ENCODE measurements around the gene ZNF85. TPM values are rescaled to one million over a fixed set of nuclear protein-coding genes. Genes with fewer than 3 reads are reported as not detected.
A peak's percentile ranks its signal among the peaks of the same experiment; 100 is the strongest.
"Not testable (repeated sequence)": the region's sequence is repeated elsewhere in the genome, so short reads cannot be mapped to it uniquely, and the experiment has no call there.

The ZNF85 gene
- total RNA-seq, result 10 to 100 TPM; 23.2 to 29.3 TPM

DNA sequence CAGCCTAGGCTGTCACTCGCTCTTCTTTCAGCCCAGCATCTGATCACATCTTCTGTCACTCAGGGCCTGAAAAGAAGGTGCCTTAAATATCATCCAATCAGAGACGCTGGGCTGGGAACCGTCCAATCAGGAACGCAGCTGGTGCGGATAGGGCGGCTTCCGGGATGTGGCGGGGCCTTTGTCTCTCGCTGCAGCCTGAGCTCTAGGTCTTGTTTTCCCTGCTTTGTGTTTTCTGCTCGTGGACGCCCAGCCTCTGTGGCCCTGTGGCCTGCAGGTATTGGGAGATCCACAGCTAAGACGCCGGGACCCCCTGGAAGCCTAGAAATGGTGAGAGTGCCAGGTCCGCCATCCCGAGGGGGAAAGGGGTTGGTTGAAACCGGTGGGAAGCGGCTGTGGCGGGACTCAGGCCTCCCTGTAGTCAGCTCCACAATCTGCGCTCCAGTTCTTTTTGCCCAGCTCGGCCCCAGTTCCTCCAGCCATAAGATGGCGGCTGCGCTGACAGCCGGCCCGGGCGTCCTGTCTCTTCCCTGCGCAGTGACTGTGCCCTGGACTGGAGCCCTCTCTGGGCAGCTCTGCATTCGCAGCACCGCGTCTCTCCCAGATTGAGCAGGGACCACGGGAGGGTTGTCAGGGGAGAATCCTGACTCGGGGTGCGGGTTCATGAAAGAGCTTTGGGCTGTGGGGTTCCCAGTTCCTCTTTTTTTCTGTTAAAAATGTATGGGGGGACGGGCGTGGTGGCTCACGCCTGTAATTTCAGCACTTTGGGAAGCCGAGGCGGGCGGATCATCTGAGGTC is at the start of gene ZNF85:
Gene ZNF85, plus strand, starts transcription at position 175 of the 795 bp plus-strand sequence. Its CDS starts 150 bp downstream, at position 325.
- POLR2A ChIA-PET, result interaction anchor here (0.6 to 2.2 kb wide), 8 partner anchors 59 to 406 kb away, joined by 3 to 11 read pairs (median 6); partner anchors contain the start of genes ZNF430, ZNF431, ZNF66 and ZNF708
- intact Hi-C loops (cut with DNase I, micrococcal nuclease), result loop anchor here (1.0 to 10.0 kb wide), 12 partner anchors 76 to 582 kb away; partner anchors contain the start of genes ZNF430 (in 2 of the 2), ZNF429 (in 1 of the 2), ZNF431 (in 1 of the 2) and ZNF626 (in 1 of the 2)
- Mint-ChIP-seq H3K27ac (peak within 1 kb of the TSS; percentile 96), H3K4me1 (peaks cover 25% of the 10 kb centered on the region), H3K36me3 (ENCODE audit: low read depth) (peaks cover 24% of the 10 kb centered on the region), H3K9me3 (ENCODE audit: low read depth) (no peaks in the 10 kb centered on the region), H3K27me3 (no peaks in the 10 kb centered on the region), H3K4me3 (peak within 1 kb of the TSS; percentile 91)
- ATAC-seq (peak; percentile 99), DNase-seq (peak; percentile 95)
- CTCF ChIA-PET, result interaction anchor here (0.8 to 1.7 kb wide), 3 partner anchors 23 to 147 kb away, joined by 3 to 4 read pairs (median 4); partner anchors contain the start of genes ZNF430 and ZNF66

DNA sequence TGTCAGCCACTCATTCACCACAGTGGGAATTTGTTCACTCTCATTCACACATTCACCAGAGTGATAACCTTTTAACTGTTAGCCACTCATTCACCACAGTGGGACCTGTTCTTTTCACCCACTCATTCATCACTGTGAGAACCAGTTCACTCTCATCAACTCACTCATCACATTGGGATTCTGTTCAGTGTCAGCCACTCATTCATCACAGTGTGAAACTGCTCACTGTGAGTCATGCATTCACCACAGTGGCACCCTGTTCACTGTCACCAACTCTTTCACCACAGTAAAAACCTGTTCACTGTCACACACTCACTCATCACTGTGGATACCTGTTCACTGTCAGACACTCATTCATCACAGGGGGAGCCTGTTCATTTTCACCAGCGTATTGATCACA is 43.5 kb upstream of the ZNF85 start:
- POLR2A ChIA-PET, result no interaction called here
- H3K27me3 Mint-ChIP-seq, result peaks cover 7% of the 10 kb centered on the region
- H3K9me3 Mint-ChIP-seq (ENCODE audit: low read depth), result peaks cover 96% of the 10 kb centered on the region
- CTCF ChIA-PET, result no interaction called here
- H3K4me3 Mint-ChIP-seq, result no peak overlapping the region
- no peak for DNase-seq
- intact Hi-C loops (cut with DNase I, micrococcal nuclease), result no loop called here
- peaks cover 30% of the 10 kb centered on the region for H3K36me3 Mint-ChIP-seq (ENCODE audit: low read depth)
- peak; percentile 65 for ATAC-seq
- no peaks in the 10 kb centered on the region for H3K4me1 Mint-ChIP-seq
- no peak overlapping the region for H3K27ac Mint-ChIP-seq

DNA sequence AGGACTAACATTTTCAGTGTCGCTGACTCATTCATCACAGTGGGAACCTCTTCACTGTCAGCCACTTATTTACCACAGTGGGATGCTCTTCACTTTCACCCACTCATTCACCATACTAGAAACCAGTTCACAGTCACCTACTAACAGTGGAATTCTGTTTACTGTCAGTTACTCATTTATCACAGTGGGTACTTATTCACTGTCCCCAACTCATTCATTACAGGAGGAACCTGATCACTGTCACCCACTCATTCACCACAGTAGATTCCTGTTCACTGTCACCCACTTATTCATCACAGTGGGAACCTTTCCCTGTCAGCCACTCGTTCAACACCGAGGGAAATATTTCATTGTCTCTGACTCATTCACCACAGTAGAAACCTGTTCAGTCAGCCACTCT is 10.1 kb upstream of the ZNF85 start:
- DNase-seq (no peak), ATAC-seq (peak; percentile 39)
- H3K4me1 Mint-ChIP-seq, result no peaks in the 10 kb centered on the region
- intact Hi-C loops (cut with DNase I, micrococcal nuclease), result no loop called here
- peaks cover 79% of the 10 kb centered on the region for H3K9me3 Mint-ChIP-seq (ENCODE audit: low read depth)
- no peak overlapping the region for H3K4me3 Mint-ChIP-seq
- H3K36me3 Mint-ChIP-seq (ENCODE audit: low read depth), result peaks cover 50% of the 10 kb centered on the region
- POLR2A ChIA-PET, result no interaction called here
- CTCF ChIA-PET, result no interaction called here
- peaks cover 40% of the 10 kb centered on the region for H3K27me3 Mint-ChIP-seq
- no peak overlapping the region for H3K27ac Mint-ChIP-seq

DNA sequence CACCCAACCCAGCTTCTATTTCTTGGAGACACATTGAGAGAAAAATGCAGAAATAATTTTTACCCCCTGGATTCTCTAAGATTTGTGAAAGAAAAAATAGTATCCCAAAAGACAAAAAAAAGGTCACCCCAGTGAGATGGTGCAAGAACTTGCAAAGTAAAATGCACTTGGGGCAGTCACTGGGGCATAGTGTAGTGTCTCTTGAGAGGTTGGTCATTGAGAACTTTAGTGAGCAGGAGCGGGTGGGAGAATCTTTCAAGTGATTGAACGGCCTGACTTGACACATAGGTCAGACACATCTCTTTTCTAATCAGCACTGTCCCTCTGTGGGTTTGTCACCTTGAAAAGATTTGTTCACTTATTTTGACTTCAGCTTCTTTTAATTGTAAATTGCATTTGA is 2.4 kb downstream of the ZNF85 start:
- Mint-ChIP-seq H3K27ac (no peak overlapping the region), H3K4me1 (peaks cover 25% of the 10 kb centered on the region), H3K9me3 (ENCODE audit: low read depth) (no peaks in the 10 kb centered on the region), H3K4me3 (no peak overlapping the region), H3K27me3 (no peaks in the 10 kb centered on the region), H3K36me3 (ENCODE audit: low read depth) (peaks cover 28% of the 10 kb centered on the region)
- DNase-seq (no peak), ATAC-seq (no peak)
- CTCF ChIA-PET, result no interaction called here
- intact Hi-C loops (cut with DNase I, micrococcal nuclease), result loop anchor here in 1 of 2 experiments (10.0 kb wide), 1 partner anchor 579 kb away; the partner anchor contains the start of gene ZNF429
- POLR2A ChIA-PET, result no interaction called here

DNA sequence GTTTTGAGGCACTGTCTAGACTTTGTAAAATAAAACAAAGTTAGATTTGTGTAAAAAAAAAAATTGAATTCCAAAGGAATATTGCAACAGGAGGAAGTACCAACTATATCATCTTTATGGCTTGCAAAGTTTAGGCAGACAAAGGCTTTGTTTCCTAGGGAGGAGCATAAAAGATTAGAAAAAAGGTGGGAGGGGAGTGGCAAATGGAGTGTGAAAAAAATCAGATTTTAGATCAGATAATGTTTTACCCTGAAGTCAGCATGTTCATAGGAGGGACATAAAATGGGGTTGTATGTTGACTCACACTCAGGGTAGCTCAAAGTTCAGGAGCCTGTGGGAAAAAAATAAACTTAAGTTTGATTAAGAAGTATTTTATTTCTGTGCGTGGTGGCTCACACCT is 3.7 kb downstream of the ZNF85 start:
- ChIA-PET POLR2A (no interaction called here), CTCF (no interaction called here)
- ATAC-seq, result no peak
- H3K27me3 Mint-ChIP-seq, result no peaks in the 10 kb centered on the region
- H3K36me3 Mint-ChIP-seq (ENCODE audit: low read depth), result peaks cover 38% of the 10 kb centered on the region
- no peak overlapping the region for H3K4me3 Mint-ChIP-seq
- intact Hi-C loops (cut with DNase I, micrococcal nuclease), result loop anchor here in 1 of 2 experiments (10.0 kb wide), 1 partner anchor 578 kb away; the partner anchor contains the start of gene ZNF429
- peaks cover 25% of the 10 kb centered on the region for H3K4me1 Mint-ChIP-seq
- DNase-seq, result no peak
- no peak overlapping the region for H3K27ac Mint-ChIP-seq
- H3K9me3 Mint-ChIP-seq (ENCODE audit: low read depth), result no peaks in the 10 kb centered on the region

DNA sequence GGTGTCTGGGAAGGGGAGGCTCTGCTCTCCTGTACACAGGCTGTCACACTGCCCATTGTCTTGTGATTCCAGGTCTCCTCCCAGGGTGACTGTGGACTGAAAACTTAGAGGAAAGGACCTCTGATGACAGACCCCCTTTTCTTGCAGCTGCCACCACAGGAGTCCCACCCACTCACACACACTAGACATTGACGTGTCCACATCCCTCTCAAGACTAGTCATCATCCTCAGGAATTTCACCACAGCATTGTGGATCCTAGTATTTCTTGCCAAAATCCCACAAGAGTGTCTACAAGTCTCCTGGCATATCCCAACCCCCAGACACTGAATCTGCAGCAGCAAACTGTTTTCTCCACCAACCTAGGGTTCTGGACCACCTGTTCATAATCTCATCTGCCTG is 5.3 kb downstream of the ZNF85 start:
- CTCF ChIA-PET, result no interaction called here
- no peak overlapping the region for H3K27ac Mint-ChIP-seq
- no peak for ATAC-seq
- H3K27me3 Mint-ChIP-seq, result no peaks in the 10 kb centered on the region
- POLR2A ChIA-PET, result no interaction called here
- H3K4me1 Mint-ChIP-seq, result peaks cover 21% of the 10 kb centered on the region
- H3K36me3 Mint-ChIP-seq (ENCODE audit: low read depth), result peaks cover 41% of the 10 kb centered on the region
- no peak overlapping the region for H3K4me3 Mint-ChIP-seq
- H3K9me3 Mint-ChIP-seq (ENCODE audit: low read depth), result no peaks in the 10 kb centered on the region
- intact Hi-C loops (cut with DNase I, micrococcal nuclease), result loop anchor here in 1 of 2 experiments (10.0 kb wide), 1 partner anchor 576 kb away; the partner anchor contains the start of gene ZNF429
- no peak for DNase-seq

DNA sequence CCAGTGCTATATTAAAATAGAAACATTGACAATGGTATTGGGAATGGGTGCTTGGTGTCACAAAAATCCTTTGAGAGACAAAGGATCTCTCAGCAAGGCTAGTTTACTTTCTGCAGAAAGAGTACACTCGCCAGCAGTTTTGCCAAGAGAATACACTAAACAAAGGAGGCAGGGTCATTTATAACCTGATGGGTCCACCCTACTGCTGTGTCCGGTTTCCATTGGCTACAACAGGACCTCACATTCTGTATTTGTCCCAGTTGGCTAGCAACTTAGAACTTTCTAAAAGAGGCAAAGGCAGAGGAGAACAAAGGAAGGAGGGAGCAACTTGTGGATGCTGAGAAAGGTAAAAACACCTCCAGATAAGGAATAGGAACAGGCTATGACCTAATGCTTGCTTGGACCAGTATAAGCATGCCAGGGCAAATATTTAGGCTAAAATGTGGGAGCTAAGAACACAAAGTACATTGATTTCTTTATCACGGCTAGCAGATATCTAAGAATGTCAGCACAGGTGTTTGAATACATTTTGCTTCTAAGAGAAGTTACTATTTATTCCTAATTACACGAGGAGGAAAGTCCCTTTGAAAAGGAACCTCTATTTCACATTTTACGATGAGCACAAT is 13.4 kb downstream of the ZNF85 start:
- H3K4me3 Mint-ChIP-seq; CTCF ChIA-PET; H3K27ac Mint-ChIP-seq; POLR2A ChIA-PET; ATAC-seq; DNase-seq; H3K9me3 Mint-ChIP-seq (ENCODE audit: low read depth); H3K4me1 Mint-ChIP-seq; H3K27me3 Mint-ChIP-seq; intact Hi-C loops (cut with DNase I, micrococcal nuclease): not testable (repeated sequence)
- H3K36me3 Mint-ChIP-seq (ENCODE audit: low read depth), result peaks cover 65% of the 10 kb centered on the region

DNA sequence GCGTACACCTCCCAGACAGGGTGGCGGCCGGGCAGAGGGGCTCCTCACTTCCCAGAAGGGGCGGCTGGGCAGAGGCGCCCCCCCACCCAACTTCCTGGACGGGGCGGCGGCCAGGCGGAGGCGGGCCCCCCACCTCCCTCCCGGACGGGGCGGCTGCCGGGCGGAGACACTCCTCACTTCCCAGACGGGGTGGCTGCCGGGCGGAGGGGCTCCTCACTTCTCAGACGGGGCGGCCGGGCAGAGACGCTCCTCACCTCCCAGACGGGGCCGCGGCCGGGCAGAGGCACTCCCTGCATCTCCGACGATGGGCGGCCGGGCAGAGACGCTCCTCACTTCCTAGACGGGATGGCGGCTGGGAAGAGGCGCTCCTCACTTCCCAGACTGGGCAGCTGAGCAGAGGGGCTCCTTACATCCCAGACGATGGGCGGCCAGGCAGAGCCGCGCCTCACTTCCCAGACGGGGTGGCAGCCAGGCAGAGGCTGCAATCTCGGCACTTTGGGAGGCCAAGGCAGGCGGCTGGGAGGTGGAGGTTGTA is 29.6 kb downstream of the ZNF85 start:
- intact Hi-C loops (cut with DNase I, micrococcal nuclease); H3K27me3 Mint-ChIP-seq; CTCF ChIA-PET; H3K27ac Mint-ChIP-seq; POLR2A ChIA-PET; H3K4me1 Mint-ChIP-seq; ATAC-seq; H3K4me3 Mint-ChIP-seq; DNase-seq: not testable (repeated sequence)
- peaks cover 27% of the 10 kb centered on the region for H3K9me3 Mint-ChIP-seq (ENCODE audit: low read depth)
- peaks cover 22% of the 10 kb centered on the region for H3K36me3 Mint-ChIP-seq (ENCODE audit: low read depth)

DNA sequence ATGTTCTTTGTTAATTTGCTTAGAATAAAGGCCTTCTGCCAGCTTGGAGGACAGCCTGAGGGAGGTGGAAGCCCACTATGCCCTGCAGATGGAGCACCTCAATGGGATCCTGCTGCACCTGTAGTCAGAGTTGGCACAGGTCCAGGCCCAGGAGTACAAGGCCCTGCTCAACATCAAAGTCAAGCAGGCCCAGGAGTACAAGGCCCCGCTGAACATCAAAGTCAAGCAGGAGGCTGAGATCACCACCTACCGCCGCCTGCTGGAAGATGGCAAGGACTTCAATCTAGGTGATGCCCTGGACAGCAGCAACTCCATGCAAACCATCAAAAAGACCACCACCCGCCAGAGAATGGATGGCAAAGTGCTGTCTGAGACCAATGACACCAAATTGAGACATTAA is 41.7 kb downstream of the ZNF85 start:
- no peaks in the 10 kb centered on the region for H3K4me1 Mint-ChIP-seq
- H3K4me3 Mint-ChIP-seq, result no peak overlapping the region
- DNase-seq (peak; percentile 37), ATAC-seq (no peak)
- intact Hi-C loops (cut with DNase I, micrococcal nuclease), result no loop called here
- H3K9me3 Mint-ChIP-seq (ENCODE audit: low read depth), result peaks cover 2% of the 10 kb centered on the region
- H3K27ac Mint-ChIP-seq, result no peak overlapping the region
- no peaks in the 10 kb centered on the region for H3K27me3 Mint-ChIP-seq
- ChIA-PET POLR2A (no interaction called here), CTCF (no interaction called here)
- no peaks in the 10 kb centered on the region for H3K36me3 Mint-ChIP-seq (ENCODE audit: low read depth)

DNA sequence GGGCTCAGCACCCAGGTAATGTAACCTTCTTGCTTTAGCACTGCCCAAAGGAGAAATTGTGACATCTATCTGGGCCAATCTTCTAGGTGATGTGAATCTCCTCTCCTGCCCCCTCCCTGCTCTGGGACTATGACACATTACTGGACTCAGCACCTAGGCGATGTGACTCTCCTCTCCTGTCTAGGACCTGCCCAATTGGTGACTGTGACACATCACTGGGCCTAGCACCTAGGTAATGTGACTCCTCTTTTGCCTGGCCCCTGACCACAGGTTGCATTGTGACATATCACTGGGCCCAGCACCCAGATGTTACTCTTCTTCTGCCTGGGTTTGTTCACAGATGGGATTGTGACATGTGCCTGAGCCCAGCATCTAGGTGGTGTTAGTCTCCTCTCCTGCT is 45.0 kb downstream of the ZNF85 start:
- POLR2A ChIA-PET, result no interaction called here
- peak; percentile 79 for ATAC-seq

DNA sequence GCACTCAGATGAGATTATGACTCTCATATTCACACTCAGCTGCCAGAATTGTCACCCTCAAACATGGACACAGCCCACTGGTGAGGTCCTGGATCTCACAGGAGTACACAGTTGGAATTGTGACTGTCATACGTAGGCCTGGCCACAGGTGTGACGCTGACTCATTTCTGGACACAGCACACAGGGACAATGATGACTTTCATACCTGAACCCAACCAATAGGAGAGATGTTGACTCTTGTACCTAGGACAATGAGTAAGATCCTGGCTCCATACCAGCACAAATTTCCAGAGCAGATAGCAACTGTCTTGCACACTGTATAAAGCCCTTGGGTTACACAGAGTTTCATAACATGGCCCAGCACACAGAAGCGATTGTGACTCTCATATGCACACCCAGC is 46.4 kb downstream of the ZNF85 start:
- H3K4me1 Mint-ChIP-seq, result peaks cover 2% of the 10 kb centered on the region
- no peaks in the 10 kb centered on the region for H3K9me3 Mint-ChIP-seq (ENCODE audit: low read depth)
- no peaks in the 10 kb centered on the region for H3K27me3 Mint-ChIP-seq
- no peaks in the 10 kb centered on the region for H3K36me3 Mint-ChIP-seq (ENCODE audit: low read depth)
- H3K4me3 Mint-ChIP-seq, result no peak overlapping the region
- CTCF ChIA-PET, result no interaction called here
- POLR2A ChIA-PET, result no interaction called here
- intact Hi-C loops (cut with DNase I, micrococcal nuclease), result no loop called here
- peak; percentile 21 for ATAC-seq
- no peak overlapping the region for H3K27ac Mint-ChIP-seq
- no peak for DNase-seq

More for the DNA sequence above, 45.0 kb downstream of the ZNF85 start:
- Mint-ChIP-seq H3K9me3 (ENCODE audit: low read depth) (no peaks in the 10 kb centered on the region), H3K4me3 (no peak overlapping the region), H3K36me3 (ENCODE audit: low read depth) (no peaks in the 10 kb centered on the region), H3K27ac (no peak overlapping the region), H3K27me3 (no peaks in the 10 kb centered on the region), H3K4me1 (no peaks in the 10 kb centered on the region)
- intact Hi-C loops (cut with DNase I, micrococcal nuclease), result no loop called here
- CTCF ChIA-PET, result no interaction called here
- peak; percentile 9 for DNase-seq
